ENCODE measurements around the gene DLK1.

Gene DLK1

DNA sequence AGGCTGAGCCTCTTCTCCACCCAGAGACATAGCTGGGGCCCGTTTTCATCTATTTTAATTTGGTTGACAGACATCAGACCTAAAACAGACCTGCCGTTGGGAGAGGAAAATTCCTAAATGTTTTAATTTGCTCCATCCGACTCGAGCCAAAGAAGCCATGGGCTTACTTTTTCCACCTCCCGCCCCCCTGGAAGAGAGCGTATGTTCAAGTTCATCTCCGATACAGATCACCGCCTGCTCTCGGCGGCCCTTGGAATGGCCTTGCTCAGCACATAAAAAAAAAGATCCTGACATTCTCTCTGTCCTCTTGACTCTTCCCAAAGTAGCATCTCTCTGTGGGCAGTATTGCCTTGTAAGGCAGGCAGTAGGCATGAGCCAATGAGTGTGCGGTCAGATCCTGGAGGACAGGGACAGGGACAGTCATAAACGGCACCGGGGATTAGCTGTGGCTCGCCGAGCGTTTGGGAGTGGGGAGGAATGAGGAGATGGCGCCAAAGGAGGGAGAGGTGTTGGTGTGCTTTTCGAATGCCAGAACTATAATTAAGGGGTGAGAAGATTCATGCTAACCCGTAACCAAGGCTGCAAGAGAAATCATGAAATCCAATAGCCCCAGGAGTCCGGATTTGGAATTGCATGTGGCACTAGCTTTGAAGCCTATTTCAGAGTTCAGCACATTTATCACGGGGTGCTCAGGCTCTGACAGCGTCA, 51.3 kb downstream of the DLK1 start:
- TF ChIP-seq, protein P1, sequence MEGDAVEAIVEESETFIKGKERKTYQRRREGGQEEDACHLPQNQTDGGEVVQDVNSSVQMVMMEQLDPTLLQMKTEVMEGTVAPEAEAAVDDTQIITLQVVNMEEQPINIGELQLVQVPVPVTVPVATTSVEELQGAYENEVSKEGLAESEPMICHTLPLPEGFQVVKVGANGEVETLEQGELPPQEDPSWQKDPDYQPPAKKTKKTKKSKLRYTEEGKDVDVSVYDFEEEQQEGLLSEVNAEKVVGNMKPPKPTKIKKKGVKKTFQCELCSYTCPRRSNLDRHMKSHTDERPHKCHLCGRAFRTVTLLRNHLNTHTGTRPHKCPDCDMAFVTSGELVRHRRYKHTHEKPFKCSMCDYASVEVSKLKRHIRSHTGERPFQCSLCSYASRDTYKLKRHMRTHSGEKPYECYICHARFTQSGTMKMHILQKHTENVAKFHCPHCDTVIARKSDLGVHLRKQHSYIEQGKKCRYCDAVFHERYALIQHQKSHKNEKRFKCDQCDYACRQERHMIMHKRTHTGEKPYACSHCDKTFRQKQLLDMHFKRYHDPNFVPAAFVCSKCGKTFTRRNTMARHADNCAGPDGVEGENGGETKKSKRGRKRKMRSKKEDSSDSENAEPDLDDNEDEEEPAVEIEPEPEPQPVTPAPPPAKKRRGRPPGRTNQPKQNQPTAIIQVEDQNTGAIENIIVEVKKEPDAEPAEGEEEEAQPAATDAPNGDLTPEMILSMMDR (IDR thresholded peaks at IDR 0.05; ENCODE audit: low read depth, low read length), result no peak
- no peak for DNase-seq (ENCODE audit: extremely low read depth, low read depth)

DNA sequence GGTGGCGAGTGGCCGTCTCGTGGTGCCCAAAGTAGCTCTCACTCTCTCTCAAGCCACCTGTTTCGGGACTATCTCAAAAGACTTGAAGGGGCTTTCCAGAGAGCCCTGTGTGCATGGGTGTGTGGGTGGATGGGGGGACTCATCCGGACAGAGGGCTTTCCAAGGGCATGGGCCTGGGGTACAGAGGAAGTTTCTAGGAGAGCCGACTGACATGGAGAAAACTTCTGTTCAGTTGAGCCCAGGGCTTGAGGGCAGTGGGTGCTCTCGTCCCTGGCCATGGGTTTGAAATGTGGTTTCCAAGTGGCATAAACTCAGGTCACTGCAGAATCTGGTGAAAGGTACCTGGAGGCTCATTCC, 51.8 kb downstream of the DLK1 start:
- DNase-seq (ENCODE audit: extremely low read depth, low read depth), result no peak
- TF ChIP-seq, protein P1 (IDR thresholded peaks at IDR 0.05; ENCODE audit: low read depth, low read length), result no peak

DNA sequence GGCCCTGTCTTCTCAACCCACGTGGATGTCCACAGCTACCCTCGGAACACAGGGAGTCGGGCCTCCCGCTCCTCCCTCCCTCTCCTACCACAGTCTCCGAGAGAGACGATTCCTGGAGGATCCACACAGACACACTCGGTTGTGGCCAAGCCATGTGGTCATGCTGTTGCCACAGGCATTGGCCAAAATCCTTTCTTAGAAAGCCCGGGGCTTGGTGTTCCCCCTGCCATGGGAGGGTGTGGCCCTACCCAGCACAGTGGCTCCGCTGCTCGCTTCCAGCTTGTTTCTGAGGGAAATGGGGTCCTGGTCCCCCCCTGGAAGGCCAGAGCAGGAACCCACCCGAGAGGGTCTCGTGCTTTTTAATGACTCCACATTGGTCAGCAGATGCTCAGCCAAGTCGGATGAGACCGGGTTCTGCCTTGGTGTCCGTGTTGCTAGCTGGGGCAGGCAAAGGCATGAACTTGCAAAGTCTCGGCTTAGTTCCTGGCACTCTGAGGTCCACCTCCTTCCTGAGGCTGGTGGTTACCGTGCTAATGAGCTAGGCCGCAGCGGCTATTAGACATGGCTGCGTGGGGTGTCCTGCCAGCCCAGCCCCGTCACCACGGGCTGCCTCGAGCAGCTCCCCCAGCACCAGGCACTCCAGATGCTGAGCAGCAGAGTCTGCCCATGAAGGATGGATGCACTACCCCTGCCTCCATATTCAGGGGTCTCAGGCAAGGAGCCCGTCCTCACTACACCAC, 52.4 kb downstream of the DLK1 start:
- TF ChIP-seq, protein P1 (IDR thresholded peaks at IDR 0.05; ENCODE audit: low read depth, low read length), result no peak
- no peak for DNase-seq (ENCODE audit: extremely low read depth, low read depth)

DNA sequence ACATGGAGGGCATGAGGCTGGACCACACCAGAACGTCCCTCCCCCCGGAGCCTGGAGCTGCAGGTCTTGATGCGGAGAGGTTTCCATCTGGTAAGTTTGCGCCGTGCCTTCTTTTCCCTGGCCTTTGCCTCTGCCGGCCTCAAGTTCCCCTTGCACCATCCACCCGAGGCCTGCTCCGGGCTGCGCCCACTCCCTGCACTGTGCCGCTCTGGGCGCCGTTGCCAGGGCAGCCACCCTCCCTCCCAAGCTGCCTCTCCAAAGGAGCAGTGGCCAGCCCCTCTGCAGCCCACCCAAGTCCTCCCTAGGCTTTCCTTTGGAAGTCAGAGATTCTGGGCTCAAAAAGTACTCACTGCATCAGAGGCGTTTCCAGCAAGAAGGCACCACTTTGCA, 53.0 kb downstream of the DLK1 start:
- TF ChIP-seq, protein P1 (IDR thresholded peaks at IDR 0.05; ENCODE audit: low read depth, low read length), result no peak
- DNase-seq (ENCODE audit: extremely low read depth, low read depth), result no peak

DNA sequence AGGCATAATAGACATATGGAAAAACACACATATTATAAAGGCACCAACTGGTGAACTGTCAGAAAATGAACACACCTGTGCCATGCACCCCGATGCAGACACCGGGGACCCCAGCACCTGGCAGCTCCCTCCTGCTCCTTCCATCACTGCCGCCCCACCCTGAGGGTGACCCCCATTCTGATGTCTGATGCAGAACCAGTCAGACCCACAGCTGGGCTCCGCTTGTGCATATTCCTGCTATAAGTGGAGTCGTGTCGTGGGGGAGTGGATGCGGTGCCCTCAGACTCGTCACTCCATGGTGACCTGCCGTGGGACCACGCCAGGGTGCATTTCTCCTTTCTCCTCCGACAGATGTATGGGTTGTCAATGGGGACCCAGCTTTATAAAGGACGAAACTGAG, 53.6 kb downstream of the DLK1 start:
- DNase-seq (ENCODE audit: extremely low read depth, low read depth), result no peak

DNA sequence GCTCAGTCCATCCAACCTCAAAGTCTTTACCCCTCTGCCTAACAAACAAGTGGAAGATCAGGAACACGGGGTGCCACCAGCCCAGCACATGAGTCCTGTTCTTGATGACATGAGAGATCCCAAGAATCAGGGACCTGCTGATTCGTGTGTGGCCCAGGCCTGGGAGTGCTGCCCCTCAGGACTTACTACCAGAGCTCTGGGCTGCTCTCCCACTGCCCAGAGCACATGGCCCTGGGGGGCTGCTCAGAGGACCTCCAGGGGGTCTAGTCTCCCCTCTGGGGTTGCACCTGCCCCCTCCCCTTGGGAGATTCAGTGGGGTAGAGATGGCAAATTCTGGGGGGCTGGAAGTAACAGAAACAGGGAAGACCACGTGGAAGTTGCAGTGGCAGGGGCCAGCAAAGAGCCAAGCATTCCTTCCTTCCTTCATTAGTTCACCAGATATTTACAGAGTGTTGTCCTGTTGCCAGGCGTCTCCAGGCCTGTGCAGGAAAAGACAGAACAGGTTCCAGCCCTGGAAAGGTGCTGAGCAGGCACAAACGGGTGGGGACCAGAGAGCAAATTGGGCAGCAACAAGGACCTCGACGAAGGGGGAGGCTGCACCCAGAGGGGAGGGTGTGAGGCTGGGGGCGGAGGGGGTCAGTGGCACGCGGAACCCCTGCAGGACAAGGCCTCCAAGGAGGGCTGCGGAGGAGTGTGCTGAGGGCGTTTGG, 54.1 kb downstream of the DLK1 start:
- TF ChIP-seq, protein P1 (IDR thresholded peaks at IDR 0.05; ENCODE audit: low read depth, low read length), result no peak
- DNase-seq (ENCODE audit: extremely low read depth, low read depth), result no peak

More for the DNA sequence above, 53.6 kb downstream of the DLK1 start:
- TF ChIP-seq, protein P1 (IDR thresholded peaks at IDR 0.05; ENCODE audit: low read depth, low read length), result no peak

DNA sequence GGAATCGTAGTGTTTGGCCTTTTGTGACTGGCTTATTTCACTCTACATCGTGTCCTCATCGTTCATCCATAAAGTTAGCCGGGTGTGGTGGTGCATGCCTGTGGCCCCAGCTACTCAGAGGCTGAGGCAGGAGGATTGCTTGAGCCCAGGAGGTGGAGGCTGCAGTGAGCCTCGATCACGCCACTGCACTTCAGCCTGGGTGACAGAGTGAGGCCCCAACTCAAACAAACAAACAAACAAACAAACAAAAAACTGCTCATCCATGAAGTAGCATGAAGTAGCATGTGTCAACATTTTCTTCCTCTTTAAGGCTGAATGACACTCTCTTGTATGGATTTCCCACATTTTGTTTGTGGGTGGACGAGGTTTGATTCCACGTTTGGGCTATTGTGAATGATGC, 55.3 kb downstream of the DLK1 start:
- TF ChIP-seq, protein P1 (IDR thresholded peaks at IDR 0.05; ENCODE audit: low read depth, low read length), result no peak
- DNase-seq (ENCODE audit: extremely low read depth, low read depth), result no peak
